Endodermal cell (in vitro differentiated cells): Measurements from ENCODE around the gene DEFB108B. TPM values are rescaled to one million over a fixed set of nuclear protein-coding genes. Genes with fewer than 3 reads are reported as not detected.
A peak's percentile ranks its signal among the peaks of the same experiment; 100 is the strongest.
"Not testable (repeated sequence)": the region's sequence is repeated elsewhere in the genome, so short reads cannot be mapped to it uniquely, and the experiment has no call there.

Experiments used
- DNase-seq: peaks from one replicate; pipeline ENCODE4 v3.0.0-alpha.2; 2017
- H3K27ac ChIP-seq: 2 replicates; pipeline ENCODE4 v1.5.1; 2013; ENCODE audit warnings: mild to moderate bottlenecking, low read depth, low read length, moderate library complexity
- H3K27me3 ChIP-seq: 2 replicates; pipeline ENCODE4 v1.6.1; 2013; ENCODE audit warnings: mild to moderate bottlenecking, low read length, moderate library complexity; ENCODE audit not compliant: insufficient read depth, control insufficient read depth, poor library complexity, severe bottlenecking
- H3K36me3 ChIP-seq: 2 replicates; pipeline ENCODE4 v1.7.0; 2013; ENCODE audit warnings: mild to moderate bottlenecking, low read length, moderate library complexity; ENCODE audit not compliant: control insufficient read depth, insufficient read depth
- H3K4me1 ChIP-seq: one replicate; pipeline ENCODE4 v1.7.0; 2013; ENCODE audit warnings: low read length; ENCODE audit not compliant: control insufficient read depth, insufficient read depth
- H3K4me3 ChIP-seq: 2 replicates; pipeline ENCODE4 v1.5.1; 2013; ENCODE audit warnings: mild to moderate bottlenecking, low read length, moderate library complexity
- H3K9ac ChIP-seq: 2 replicates; pipeline ENCODE4 v1.6.1; 2013; ENCODE audit warnings: mild to moderate bottlenecking, low read length, moderate library complexity; ENCODE audit not compliant: poor library complexity, severe bottlenecking; ENCODE audit errors: extremely low read depth
- H3K9me3 ChIP-seq: 2 replicates; pipeline ENCODE4 v1.6.1; 2013; ENCODE audit warnings: mild to moderate bottlenecking, low read length, moderate library complexity; ENCODE audit not compliant: control insufficient read depth
- H3K27ac Mint-ChIP-seq: 2 replicates; pipeline ENCODE4 v1.8.0; 2020; ENCODE audit warnings: mixed read lengths
- H3K27me3 Mint-ChIP-seq: 2 replicates; pipeline ENCODE4 v1.8.0; 2021; ENCODE audit warnings: mild to moderate bottlenecking, mixed read lengths; ENCODE audit not compliant: insufficient read depth
- H3K36me3 Mint-ChIP-seq: 2 replicates; pipeline ENCODE4 v1.8.0; 2020; ENCODE audit warnings: low read depth, mixed read lengths
- H3K4me1 Mint-ChIP-seq: 2 replicates; pipeline ENCODE4 v1.8.0; 2020; ENCODE audit warnings: mixed read lengths
- H3K4me3 Mint-ChIP-seq: 2 replicates; pipeline ENCODE4 v1.8.0; 2020; ENCODE audit warnings: mild to moderate bottlenecking, moderate library complexity, mixed read lengths
- H3K9me3 Mint-ChIP-seq: 2 replicates; pipeline ENCODE4 v1.8.0; 2020; ENCODE audit warnings: mild to moderate bottlenecking, mixed read lengths
- WGBS, 2 experiments: methylation state at CpG; one replicate each; pipeline versions ENCODE4 v1.1.5 to v1.1.7; 2013; ENCODE audit warnings: missing lambda C conversion rate in 2 of 2, mixed read lengths in 1 of 2; ENCODE audit not compliant: insufficient coverage in 1 of 2, insufficient read length in 1 of 2; 5-methylcytosine and 5-hydroxymethylcytosine counted together
- total RNA-seq, 2 donors: library from RNA; stranded (reverse); fragmentation: NEBNext Ultra II Directional in 1 of 2; extraction: Animal tissue kit (Norgen Biotek cat#: 25700) in 1 of 2; gene quantifications; 2 replicates in 1 of 2; 3 replicates in 1 of 2; pipeline ENCODE4 v1.2.1, GENCODE V29; 2021

DEFB108B gene
- total RNA-seq, 2 donors from 2014 or later: not detected

DNA sequence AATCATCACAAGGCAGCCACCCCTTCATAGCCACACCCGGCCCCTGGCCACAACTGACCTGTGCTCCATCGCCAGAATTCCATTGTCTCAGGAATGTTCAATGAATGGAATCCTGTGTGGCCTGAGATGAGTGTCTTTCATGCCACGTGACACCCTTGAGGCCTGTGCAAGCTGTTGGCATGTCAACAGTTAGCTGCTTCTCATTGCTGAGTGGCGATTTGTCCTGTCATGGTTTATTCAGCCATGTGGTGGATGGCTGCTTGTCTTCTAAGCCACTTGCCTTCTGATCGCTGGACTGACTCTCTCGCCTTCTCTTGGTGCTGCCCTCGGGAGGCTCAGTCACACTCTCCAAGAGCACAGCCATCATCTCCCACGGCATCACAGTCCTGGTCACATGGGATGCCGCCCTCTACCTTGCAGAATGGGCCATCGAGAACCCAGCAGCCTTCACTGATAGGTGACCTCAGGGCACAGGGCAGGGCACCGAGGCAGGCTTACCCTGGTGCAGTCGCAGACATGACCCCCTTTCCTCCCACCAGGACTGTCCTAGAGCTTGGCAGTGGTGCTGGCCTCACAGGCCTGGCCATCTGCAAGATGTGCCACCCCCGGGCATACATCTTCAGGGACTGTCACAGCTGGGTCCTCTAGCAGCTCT lies 38.5 kb upstream of the DEFB108B start:
- WGBS, 2 experiments: 95 to 98% methylated on average over 11 to 13 of the region's 13 CpGs

DNA sequence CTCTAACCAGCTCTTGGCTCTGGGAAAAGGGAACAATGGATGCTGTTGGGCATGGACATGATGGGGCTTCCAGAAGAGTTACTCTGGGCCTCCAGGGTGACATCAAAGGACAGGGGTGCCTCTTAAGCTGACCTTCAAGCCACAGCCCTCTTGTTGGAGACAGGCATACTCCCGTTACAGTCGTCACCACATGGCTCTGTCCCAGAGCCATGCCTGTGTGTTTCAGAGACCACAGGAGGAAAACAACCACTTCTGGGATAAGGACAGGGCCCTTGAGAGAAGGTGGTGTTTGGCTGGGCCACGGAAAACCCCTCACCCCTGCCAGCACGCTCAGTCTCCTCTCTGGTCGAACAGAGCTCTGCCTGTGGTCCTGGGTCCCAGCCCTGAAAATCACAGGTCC lies 37.8 kb upstream of the DEFB108B start:
- H3K4me3 ChIP-seq, H3K27me3 ChIP-seq, H3K27ac Mint-ChIP-seq, DNase-seq, H3K9me3 Mint-ChIP-seq, H3K27me3 Mint-ChIP-seq, H3K4me1 ChIP-seq, H3K4me3 Mint-ChIP-seq, H3K36me3 ChIP-seq, H3K9me3 ChIP-seq, H3K9ac ChIP-seq, H3K4me1 Mint-ChIP-seq, H3K27ac ChIP-seq: not testable (repeated sequence)
- H3K36me3 Mint-ChIP-seq: peaks cover 24% of the 10 kb centered on the region
- WGBS, 2 experiments: 94 to 100% methylated on average over 2 to 5 of the region's 5 CpGs

More for the DNA sequence above, 38.5 kb upstream of the DEFB108B start:
- H3K27ac ChIP-seq, H3K27me3 Mint-ChIP-seq, H3K4me3 Mint-ChIP-seq, DNase-seq, H3K36me3 ChIP-seq, H3K4me3 ChIP-seq, H3K4me1 ChIP-seq, H3K9me3 ChIP-seq, H3K9me3 Mint-ChIP-seq, H3K9ac ChIP-seq, H3K27ac Mint-ChIP-seq, H3K27me3 ChIP-seq, H3K4me1 Mint-ChIP-seq: not testable (repeated sequence)
- H3K36me3 Mint-ChIP-seq: peaks cover 26% of the 10 kb centered on the region

DNA sequence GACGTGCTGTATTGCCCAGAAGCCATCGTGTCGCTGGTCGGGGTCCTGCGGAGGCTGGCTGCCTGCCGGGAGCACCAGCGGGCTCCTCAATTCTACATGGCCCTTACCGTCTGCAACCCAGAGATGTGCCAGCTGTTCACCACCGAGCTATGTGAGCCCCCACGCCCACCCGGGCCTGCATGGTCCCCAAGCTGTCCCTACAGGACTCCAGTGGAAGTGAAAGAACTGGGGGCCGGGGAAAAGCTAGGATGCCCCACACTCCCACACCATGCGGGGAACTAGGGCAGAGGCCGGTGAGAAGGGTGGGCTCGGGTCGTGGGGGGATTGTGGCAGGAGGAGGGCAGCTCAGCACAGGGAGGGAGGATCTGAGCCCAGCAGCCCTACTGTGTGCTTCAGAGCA lies 37.0 kb upstream of the DEFB108B start:
- H3K4me3 ChIP-seq, H3K9me3 Mint-ChIP-seq, H3K27me3 Mint-ChIP-seq: not testable (repeated sequence)

GRCh38 chr11:71796781-71797180 lies 36.2 kb upstream of the DEFB108B start:
- H3K9me3 ChIP-seq, H3K27ac Mint-ChIP-seq, H3K4me3 Mint-ChIP-seq, H3K9me3 Mint-ChIP-seq, H3K27me3 ChIP-seq, H3K4me1 Mint-ChIP-seq, H3K27me3 Mint-ChIP-seq, H3K9ac ChIP-seq, DNase-seq, H3K27ac ChIP-seq, H3K36me3 ChIP-seq, H3K4me1 ChIP-seq, H3K4me3 ChIP-seq: not testable (repeated sequence)
- peaks cover 18% of the 10 kb centered on the region for H3K36me3 Mint-ChIP-seq
- 96 to 98% methylated on average over 7 to 9 of the region's 9 CpGs for WGBS, 2 experiments

More for the DNA sequence above, 37.0 kb upstream of the DEFB108B start:
- DNase-seq, H3K27me3 ChIP-seq, H3K9me3 ChIP-seq, H3K4me3 Mint-ChIP-seq, H3K9ac ChIP-seq, H3K4me1 Mint-ChIP-seq, H3K4me1 ChIP-seq, H3K36me3 ChIP-seq, H3K27ac Mint-ChIP-seq, H3K27ac ChIP-seq: not testable (repeated sequence)
- H3K36me3 Mint-ChIP-seq: peaks cover 22% of the 10 kb centered on the region
- WGBS, 2 experiments: 94 to 95% methylated on average over 4 to 16 of the region's 16 CpGs

- not testable (repeated sequence) for H3K27ac Mint-ChIP-seq, H3K27me3 ChIP-seq, H3K4me3 Mint-ChIP-seq, H3K4me3 ChIP-seq, H3K9me3 Mint-ChIP-seq, H3K9ac ChIP-seq, H3K27me3 Mint-ChIP-seq, H3K4me1 Mint-ChIP-seq, H3K4me1 ChIP-seq, H3K9me3 ChIP-seq, H3K36me3 ChIP-seq, DNase-seq
- 90 to 98% methylated on average over 8 to 13 of the region's 13 CpGs for WGBS, 2 experiments
- peak overlapping the region; percentile 70 for H3K27ac ChIP-seq
- peaks cover 11% of the 10 kb centered on the region for H3K36me3 Mint-ChIP-seq
Observed at GRCh38 chr11:71799556-71800128, 33.4 kb upstream of the DEFB108B start.
